ENCODE results near the gene IRF7.
"Not testable (repeated sequence)": the region's sequence is repeated elsewhere in the genome, so short reads cannot be mapped to it uniquely, and the experiment has no call there.

The IRF7 gene

DNA sequence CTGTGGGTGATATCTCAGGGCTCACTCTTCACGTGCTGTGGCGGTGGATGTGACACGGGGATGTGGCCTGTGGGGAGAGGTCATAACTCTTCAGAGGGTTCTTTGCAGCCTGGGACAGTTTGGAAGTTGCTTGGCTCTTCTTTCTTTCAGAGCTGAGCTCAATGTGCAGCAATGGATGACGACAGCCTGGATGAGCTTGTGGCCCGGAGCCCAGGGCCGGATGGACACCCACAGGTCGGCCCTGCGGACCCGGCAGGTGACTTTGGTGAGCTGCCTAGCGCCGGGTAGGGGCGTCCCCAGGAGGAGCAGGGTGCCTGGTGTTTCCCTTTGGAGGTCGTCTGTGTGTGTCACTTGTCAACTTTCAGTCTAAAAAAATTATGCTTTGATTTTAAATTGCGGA, 34.4 kb downstream of the IRF7 start:
- H3K36me3 ChIP-seq (replicated peaks), result peaks cover 47% of the 10 kb centered on the region

DNA sequence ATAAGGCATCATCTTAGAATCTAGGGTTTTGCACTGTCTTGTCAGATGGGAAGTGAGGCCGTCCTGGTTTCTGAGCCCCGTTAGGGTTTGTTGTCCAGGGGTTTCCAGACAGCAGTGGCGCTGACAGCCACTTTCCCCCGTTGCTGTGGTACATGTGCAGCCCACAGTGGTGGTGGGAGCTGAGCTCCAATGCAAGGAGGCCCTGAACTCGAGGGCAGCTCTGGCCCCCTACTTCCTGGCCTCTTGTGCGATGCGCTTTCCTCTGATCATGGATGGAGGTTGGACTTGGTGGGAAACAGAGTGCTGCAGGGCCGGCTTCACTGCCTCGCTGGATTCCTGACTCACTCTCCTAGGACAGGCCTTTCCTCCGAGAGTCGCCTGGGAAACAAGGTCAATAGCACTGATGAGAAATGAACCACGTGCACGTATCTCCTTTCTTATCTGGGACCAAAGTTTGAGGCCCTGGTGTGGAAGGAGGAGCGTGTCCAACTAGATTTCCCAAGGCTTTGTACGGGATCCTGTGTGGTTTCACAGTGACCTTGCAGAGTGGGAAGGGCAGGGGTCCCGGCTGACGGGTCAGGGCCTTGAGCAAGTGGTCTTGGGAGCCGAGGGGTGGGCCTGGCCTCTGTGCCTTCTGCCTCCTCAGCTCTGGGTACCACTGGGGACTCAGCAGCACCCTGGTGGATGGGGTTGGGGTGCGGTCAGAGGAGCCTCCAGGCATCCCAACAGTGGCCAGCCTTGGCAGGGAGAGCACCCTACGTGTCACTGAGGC, 35.7 kb downstream of the IRF7 start:
- H3K36me3 ChIP-seq (replicated peaks), result peaks cover 41% of the 10 kb centered on the region
- no peak overlapping the region for H3K4me3 ChIP-seq
- in situ Hi-C loops (cut with MboI; ENCODE audit: low sequenced_read_pairs), result no loop called here

More for the DNA sequence above, 34.4 kb downstream of the IRF7 start:
- Histone ChIP-seq H3K27me3 (ENCODE audit: low read depth) (no peaks in the 10 kb centered on the region), H3K9me3 (no peaks in the 10 kb centered on the region), H3K4me1 (peaks cover 6% of the 10 kb centered on the region), H3K4me3 (no peak overlapping the region)
- in situ Hi-C loops (cut with MboI; ENCODE audit: low sequenced_read_pairs), result no loop called here
- DNase-seq (ENCODE audit: low spot score in 2 of 2), result no peak

DNA sequence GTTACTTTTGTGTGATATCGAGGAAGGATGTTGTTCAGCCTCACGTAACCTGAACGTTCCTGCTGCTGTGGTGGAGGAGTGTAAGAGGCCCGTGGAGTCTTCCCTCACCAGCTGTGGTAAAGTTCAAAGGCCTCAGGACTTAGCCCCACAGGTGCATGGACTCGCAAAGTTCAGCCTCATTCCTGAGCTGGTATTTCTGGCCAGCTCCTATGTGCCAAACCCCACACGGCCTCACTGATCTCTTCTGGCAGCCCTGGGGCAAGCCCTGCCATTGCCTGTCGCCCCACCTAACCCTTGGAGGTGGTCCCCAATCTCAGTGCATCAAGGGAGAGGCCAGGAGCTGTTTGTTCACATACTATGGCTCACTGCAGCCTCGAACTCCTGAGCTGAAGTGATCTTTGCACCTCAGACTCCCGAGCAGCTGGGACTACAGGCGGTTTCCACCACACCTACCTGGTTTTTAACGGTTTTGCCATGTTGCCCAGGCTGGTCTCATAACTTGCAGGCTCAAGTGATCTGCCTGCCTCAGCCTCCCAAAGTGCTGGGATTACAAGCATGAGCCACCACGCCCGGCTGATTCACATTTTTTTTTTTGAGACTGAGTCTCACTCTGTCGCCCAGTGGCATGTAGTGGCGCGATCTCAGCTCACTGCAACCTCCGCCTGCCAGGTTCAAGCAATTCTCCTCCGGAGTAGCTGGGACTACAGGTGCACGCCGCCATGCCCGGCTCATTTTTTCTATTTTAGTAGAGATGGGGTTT, 37.3 kb downstream of the IRF7 start:
- in situ Hi-C loops (cut with MboI; ENCODE audit: low sequenced_read_pairs), result no loop called here

More for the DNA sequence above, 35.7 kb downstream of the IRF7 start:
- no peak for DNase-seq (ENCODE audit: low spot score in 2 of 2)
- Histone ChIP-seq H3K9me3 (no peaks in the 10 kb centered on the region), H3K27me3 (ENCODE audit: low read depth) (no peaks in the 10 kb centered on the region), H3K4me1 (peaks cover 6% of the 10 kb centered on the region)

DNA sequence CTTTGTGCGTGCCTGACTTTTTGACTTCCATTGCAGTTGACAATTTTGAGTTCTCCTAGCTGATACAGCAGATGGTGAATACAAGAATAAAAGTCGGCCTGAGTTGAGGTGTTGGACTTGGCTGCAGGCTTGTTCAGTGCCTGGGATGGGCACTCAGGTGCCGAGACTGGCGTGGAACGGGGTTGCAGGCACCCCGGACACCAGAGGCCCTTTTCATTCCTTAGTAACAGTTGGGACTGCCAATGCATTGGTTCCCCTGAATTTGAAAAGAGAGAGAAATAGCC, 38.2 kb downstream of the IRF7 start:
- H3K36me3 ChIP-seq (replicated peaks), result peaks cover 28% of the 10 kb centered on the region
- peaks cover 6% of the 10 kb centered on the region for H3K4me1 ChIP-seq
- peak overlapping the region; percentile 73 for H3K4me3 ChIP-seq
- DNase-seq (ENCODE audit: low spot score in 2 of 2), result no peak
- H3K27me3 ChIP-seq (ENCODE audit: low read depth), result no peaks in the 10 kb centered on the region
- in situ Hi-C loops (cut with MboI; ENCODE audit: low sequenced_read_pairs), result no loop called here
- no peaks in the 10 kb centered on the region for H3K9me3 ChIP-seq

More for the DNA sequence above, 37.3 kb downstream of the IRF7 start:
- Histone ChIP-seq H3K4me1 (peaks cover 6% of the 10 kb centered on the region), H3K27me3 (ENCODE audit: low read depth) (no peaks in the 10 kb centered on the region), H3K9me3 (no peaks in the 10 kb centered on the region), H3K4me3 (peak overlapping the region; percentile 73), H3K36me3 (replicated peaks) (peaks cover 35% of the 10 kb centered on the region)
- no peak for DNase-seq (ENCODE audit: low spot score in 2 of 2)

DNA sequence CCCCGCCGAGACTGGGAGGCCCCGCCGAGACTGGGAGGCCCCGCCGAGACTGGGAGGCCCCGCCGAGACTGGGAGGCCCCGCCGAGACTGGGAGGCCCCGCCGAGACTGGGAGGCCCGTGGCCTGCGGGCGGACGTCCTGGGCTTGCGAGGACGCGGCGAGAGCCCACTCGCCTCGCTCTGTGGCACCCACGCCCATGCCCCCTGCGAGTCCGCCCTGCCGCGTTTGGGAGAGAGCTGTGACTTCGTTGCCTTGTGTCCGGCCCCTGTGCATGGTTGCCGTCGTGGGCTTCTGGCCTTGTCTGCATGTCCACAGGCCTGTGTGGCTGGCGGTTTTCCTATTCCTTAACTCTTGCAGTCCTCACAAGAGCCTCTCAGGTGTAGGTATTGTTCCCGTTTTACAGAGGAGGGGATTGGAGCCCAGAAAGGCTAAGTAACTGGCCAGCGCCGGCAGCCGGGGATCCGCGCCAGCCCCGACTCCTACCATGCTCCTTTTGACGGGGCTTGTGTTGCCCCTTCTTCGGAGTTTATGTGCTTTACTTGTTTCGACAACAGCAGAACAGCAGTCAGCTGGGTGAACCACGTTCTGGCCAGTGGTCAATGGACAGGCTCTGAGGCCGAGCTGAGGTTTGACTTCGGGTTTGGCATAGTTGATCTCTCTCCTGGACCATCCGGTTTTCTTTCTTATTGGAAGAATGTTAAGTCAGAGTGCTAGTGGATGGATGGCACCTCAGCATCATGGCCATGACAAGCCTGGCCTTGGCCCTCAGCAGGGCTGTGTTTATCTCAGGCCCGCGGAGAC, 38.7 kb downstream of the IRF7 start:
- in situ Hi-C loops (cut with MboI; ENCODE audit: low sequenced_read_pairs), result no loop called here
- Histone ChIP-seq H3K27me3 (ENCODE audit: low read depth) (no peaks in the 10 kb centered on the region), H3K4me3 (peak overlapping the region; percentile 73), H3K4me1 (peaks cover 6% of the 10 kb centered on the region), H3K36me3 (replicated peaks) (peaks cover 23% of the 10 kb centered on the region), H3K9me3 (no peaks in the 10 kb centered on the region)
- DNase-seq (ENCODE audit: low spot score in 2 of 2), result no peak

DNA sequence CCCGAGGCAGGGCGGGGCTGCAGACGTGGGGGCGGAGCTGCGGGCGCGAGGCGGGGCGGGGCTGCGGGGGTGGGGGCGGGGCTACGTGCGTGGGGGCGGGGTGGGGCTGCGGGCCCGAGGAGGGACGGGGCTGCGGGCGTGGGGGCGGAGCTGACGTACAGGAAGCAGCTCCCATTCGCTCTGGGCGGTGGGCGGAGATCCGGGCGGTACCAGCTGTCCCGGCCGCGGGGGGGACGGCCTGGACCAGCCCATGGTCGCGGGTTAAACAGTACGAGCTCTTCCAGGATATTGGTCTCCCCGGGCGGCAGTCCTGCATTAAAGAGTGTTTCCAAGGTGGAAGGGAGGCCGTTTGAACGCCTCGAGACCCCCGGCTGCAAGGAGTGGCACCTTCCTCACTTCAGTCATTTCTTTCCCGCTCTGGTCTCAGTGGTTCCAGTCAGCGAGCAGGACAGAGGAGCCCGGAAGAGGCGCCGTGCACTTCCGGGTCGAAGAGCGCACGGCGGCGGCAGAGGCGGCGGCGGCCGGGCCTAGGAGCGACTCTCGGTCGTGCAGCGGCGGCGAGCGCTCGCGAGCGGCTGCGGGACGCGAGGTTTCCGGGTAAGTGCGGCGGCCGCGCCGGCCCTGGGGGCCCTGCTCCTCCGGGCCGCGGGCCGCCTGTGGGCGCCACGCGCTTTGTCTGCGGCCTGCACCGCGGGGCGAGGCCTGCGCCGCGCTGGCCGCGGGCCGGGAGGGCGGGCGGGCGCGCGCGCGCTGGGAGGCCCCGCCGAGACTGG, 39.6 kb downstream of the IRF7 start, which contains the start of gene PHRF1:
PHRF1 (plus strand) TSS at position 475 of the 773 bp plus-strand sequence. CDS start 5,043 bp downstream, outside the sequence.
- DNase-seq (ENCODE audit: low spot score in 2 of 2), result peak; percentile 92 to 97
- H3K4me1 ChIP-seq, result peaks cover 6% of the 10 kb centered on the region
- H3K9me3 ChIP-seq, result no peaks in the 10 kb centered on the region
- H3K27me3 ChIP-seq (ENCODE audit: low read depth), result no peaks in the 10 kb centered on the region
- in situ Hi-C loops (cut with MboI; ENCODE audit: low sequenced_read_pairs), result no loop called here
- H3K4me3 ChIP-seq, result peak within 1 kb of the TSS; percentile 73
- H3K36me3 ChIP-seq (replicated peaks), result peaks cover 14% of the 10 kb centered on the region

DNA sequence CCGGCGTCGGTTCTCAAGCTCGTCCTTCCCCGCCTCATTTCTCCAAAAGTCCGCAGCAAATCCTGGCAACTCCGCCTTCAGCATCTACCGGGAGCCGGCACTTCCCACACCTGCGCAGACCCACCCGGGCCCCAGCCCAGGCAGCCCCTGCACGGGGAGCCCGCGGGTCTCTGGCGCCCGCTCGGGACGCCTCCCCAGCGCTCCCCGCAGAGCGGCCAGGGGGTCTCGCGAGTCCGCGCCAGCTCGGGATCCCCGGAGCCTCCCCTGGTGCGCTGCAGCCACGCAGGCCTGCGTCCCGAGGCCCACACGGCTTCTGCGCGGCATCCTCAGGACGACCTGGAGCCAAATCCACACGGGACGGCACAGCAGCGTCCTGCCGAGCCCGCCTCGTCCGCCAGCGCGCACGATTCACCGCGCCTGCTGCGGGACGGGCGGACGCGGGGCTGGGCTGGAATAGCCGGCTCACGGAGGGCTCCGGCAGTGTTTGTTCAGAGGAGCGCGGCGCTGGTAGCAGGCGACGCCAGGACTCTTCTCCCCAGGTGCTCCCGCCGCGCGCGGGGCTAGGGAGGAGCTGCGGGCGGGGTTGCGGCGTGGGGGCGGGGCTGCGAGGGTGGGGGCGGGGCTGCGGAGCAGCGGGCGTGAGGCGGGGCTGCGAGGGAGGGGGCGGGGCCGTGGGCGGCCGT, 40.3 kb downstream of the IRF7 start:
- peak; percentile 42 to 54 for DNase-seq (ENCODE audit: low spot score in 2 of 2)
- Histone ChIP-seq H3K9me3 (no peaks in the 10 kb centered on the region), H3K4me1 (peaks cover 6% of the 10 kb centered on the region), H3K36me3 (replicated peaks) (peaks cover 13% of the 10 kb centered on the region; the same call in 1 of the 2 replicates), H3K27me3 (ENCODE audit: low read depth) (no peaks in the 10 kb centered on the region), H3K4me3 (peak overlapping the region; percentile 69)
- in situ Hi-C loops (cut with MboI; ENCODE audit: low sequenced_read_pairs), result no loop called here

DNA sequence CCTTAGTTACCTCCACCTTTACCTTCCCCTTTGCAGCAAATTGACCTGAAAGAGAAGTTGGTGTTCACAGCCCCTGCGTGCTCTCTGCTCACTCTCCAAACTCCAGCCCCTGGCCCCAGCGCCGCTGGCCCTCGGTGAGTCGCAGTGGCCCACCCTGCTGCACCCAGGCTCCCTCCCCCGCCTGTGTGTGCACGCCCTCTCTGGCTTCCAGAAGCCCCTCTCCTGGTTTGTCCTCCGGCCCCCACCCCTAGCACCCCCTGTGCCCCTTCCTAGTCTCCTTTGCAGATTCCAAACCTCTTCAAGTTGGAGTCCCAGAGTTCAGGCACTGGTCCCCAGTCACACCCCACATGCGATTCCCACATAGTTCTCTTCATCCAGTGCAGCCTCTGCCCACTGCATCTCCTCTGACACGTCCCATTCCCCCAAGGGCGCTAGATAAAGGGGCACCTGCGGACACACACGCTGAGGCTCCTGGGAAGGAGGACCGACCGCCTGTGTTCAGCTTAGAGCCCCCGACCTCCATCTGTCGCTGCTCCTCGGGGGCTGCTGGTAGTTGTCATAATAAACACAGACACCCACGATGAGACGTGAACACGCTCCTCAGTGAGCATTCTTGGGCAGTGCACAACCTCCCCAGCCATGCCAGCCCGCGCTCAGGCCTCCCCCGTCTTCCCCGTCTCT, 41.0 kb downstream of the IRF7 start:
- Histone ChIP-seq H3K36me3 (replicated peaks) (peaks cover 13% of the 10 kb centered on the region; the same call in 1 of the 2 replicates), H3K9me3 (no peaks in the 10 kb centered on the region), H3K4me3 (peak overlapping the region; percentile 69), H3K27me3 (ENCODE audit: low read depth) (no peaks in the 10 kb centered on the region), H3K4me1 (peaks cover 6% of the 10 kb centered on the region)
- peak in 1 of 2 experiments; percentile 51 for DNase-seq (ENCODE audit: low spot score in 2 of 2)
- in situ Hi-C loops (cut with MboI; ENCODE audit: low sequenced_read_pairs), result loop anchor here (25.0 kb wide), 1 partner anchor 188 kb away; no protein-coding TSS in a partner anchor

DNA sequence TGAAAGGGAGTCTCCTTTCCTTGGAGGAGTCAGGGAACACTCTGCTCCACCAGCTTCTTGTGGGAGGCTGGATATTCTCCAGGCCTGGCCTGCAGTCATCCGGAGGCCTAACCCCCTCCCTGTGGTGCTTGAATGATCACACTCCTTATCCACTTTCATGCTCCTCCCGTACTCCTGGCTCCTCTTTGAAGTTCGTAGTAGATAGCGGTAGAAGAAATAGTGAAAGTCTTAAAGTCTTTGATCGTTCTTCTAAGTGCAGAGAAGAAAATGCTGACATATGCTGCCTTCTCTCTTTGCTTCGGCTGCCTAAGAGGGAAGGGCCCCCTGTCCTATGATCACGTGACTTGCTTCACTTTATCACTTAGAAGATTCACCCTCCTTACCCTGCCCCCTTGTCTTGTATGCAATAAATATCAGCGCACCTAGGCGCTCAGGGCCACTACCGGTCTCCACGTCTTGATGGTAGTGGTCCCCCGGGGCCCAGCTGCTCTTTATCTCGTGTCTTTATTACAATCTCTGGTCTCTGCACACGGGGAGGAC, 41.6 kb downstream of the IRF7 start:
- in situ Hi-C loops (cut with MboI; ENCODE audit: low sequenced_read_pairs), result loop anchor here (25.0 kb wide), 1 partner anchor 188 kb away; no protein-coding TSS in a partner anchor
- not testable (repeated sequence) for H3K36me3 ChIP-seq (replicated peaks)

DNA sequence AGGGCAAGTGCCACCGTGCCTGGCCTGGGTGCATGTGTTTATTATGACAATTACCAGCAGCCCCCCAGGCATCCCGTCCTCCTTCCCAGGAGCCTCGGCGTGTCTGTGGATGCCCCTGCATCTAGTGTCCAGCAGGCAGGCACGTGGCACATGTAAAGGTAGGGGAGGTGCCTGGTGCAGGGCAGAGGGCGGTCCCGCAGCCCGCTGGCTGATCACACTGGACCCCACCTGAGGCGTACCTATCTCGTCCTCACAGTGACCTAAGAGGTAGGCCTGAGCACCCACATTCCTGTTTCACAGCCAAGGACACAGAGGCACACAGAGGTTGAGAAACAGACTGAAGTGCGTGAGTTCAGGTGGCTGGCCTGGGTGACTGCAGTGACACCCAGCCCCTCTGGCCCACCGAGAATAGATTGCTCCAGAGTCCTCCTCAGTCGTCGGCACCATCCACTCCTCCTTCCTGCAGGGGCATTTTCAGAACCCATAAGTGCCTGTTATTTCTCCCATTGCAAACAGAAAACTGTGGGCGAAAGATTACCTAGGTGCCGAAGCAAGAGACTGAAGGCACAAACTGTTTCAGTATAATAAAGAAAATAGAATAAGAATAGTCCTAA, 42.5 kb downstream of the IRF7 start:
- Histone ChIP-seq H3K4me3 (no peak overlapping the region), H3K27me3 (ENCODE audit: low read depth) (no peaks in the 10 kb centered on the region), H3K36me3 (replicated peaks) (peaks cover 5% of the 10 kb centered on the region; the same call in 1 of the 2 replicates), H3K4me1 (peaks cover 13% of the 10 kb centered on the region), H3K9me3 (no peaks in the 10 kb centered on the region)
- no peak for DNase-seq (ENCODE audit: low spot score in 2 of 2)
- in situ Hi-C loops (cut with MboI; ENCODE audit: low sequenced_read_pairs), result loop anchor here (25.0 kb wide), 1 partner anchor 189 kb away; no protein-coding TSS in a partner anchor

More for the DNA sequence above, 41.6 kb downstream of the IRF7 start:
- H3K4me1 ChIP-seq, result peaks cover 10% of the 10 kb centered on the region
- peak overlapping the region; percentile 69 for H3K4me3 ChIP-seq
- H3K27me3 ChIP-seq (ENCODE audit: low read depth); DNase-seq (ENCODE audit: low spot score in 2 of 2); H3K9me3 ChIP-seq: not testable (repeated sequence)

DNA sequence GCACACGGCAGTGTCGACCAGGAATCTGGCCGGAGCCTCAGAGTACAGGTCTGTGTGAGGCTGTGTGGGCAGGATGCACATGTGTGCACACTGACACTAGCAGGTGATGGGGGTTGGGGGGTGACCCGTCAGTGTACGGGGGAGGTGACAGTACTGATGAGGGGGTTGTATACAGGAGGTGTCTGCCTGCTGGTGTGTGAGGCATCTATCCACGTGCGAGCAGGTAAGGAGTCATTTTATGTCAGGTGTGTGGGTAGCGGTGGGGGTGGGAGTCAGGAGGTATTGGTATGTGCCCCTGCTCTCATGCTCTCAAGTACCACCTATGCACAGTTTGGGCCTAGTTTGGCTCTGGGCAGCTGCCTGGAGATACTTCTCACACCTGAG, 44.0 kb downstream of the IRF7 start:
- H3K4me1 ChIP-seq, result peaks cover 10% of the 10 kb centered on the region
- no peak overlapping the region for H3K4me3 ChIP-seq
- no peaks in the 10 kb centered on the region for H3K27me3 ChIP-seq (ENCODE audit: low read depth)
- no peaks in the 10 kb centered on the region for H3K9me3 ChIP-seq
- H3K36me3 ChIP-seq (replicated peaks), result no peaks in the 10 kb centered on the region
- in situ Hi-C loops (cut with MboI; ENCODE audit: low sequenced_read_pairs), result loop anchor here (25.0 kb wide), 1 partner anchor 191 kb away; no protein-coding TSS in a partner anchor
- DNase-seq (ENCODE audit: low spot score in 2 of 2), result no peak

Data from HAP-1 (cell line).